Panc1 (cell line): ENCODE results near the gene ADH7. TPM values are rescaled to one million over a fixed set of nuclear protein-coding genes. Genes with fewer than 3 reads are reported as not detected.

ENCODE experiments used
- ATAC-seq: fragments of 200-7000 bp; cut with Tn5 transposase; 2 replicates; pipeline ENCODE4 v1.9.1; 2020; ENCODE audit warnings: mild to moderate bottlenecking, moderate library complexity
- BruUV-seq: library from RNA; stranded (reverse); fragments of 400-500 nt; replicated peaks from 2 replicates; lab custom pipeline; 2021; lab: Mats Ljungman, UMichigan
- CTCF ChIA-PET: fragments of 300-600 bp; sonication (Branson Sonifier 250); formaldehyde crosslinking; loops from one replicate; lab custom pipeline; 2022; ENCODE audit warnings: antibody characterized with exemption; lab: Charles Lee
- POLR2A ChIA-PET: fragments of 300-600 bp; sonication (Branson Sonifier 250); formaldehyde crosslinking; loops from one replicate; lab custom pipeline; 2022; ENCODE audit warnings: antibody characterized with exemption; lab: Charles Lee
- DNase-seq: peaks from one replicate; pipeline ENCODE4 v3.0.0-alpha.2; 2010; ENCODE audit warnings: low read depth, low spot score
- H3K27ac ChIP-seq: 2 replicates; pipeline ENCODE4 v1.5.1; 2011; ENCODE audit warnings: mild to moderate bottlenecking, low read length, inconsistent platforms
- H3K27me3 ChIP-seq: fragments of 200-500 bp; sonication (Bioruptor generic); 2 replicates; pipeline ENCODE4 v1.6.0; 2014; ENCODE audit warnings: low read length, inconsistent platforms; ENCODE audit not compliant: control insufficient read depth, insufficient read depth
- H3K36me3 ChIP-seq: fragments of 200-500 bp; sonication (Bioruptor generic); 2 replicates; pipeline ENCODE4 v1.5.1; 2014; ENCODE audit warnings: inconsistent platforms, mild to moderate bottlenecking, low read length, moderate library complexity; ENCODE audit not compliant: control insufficient read depth, insufficient read depth
- H3K4me1 ChIP-seq: 2 replicates; pipeline ENCODE4 v1.5.1; 2011; ENCODE audit warnings: inconsistent platforms, mild to moderate bottlenecking, low read length, moderate library complexity; ENCODE audit not compliant: control insufficient read depth, insufficient read depth
- H3K4me3 ChIP-seq, 2 experiments: 2 replicates each; pipeline ENCODE4 v1.5.1; 2011 to 2012; ENCODE audit warnings: low read depth in 2 of 2, low read length in 2 of 2, mild to moderate bottlenecking in 2 of 2, inconsistent platforms in 1 of 2, moderate library complexity in 1 of 2
- H3K9me3 ChIP-seq: fragments of 200-500 bp; sonication (Bioruptor generic); 2 replicates; pipeline ENCODE4 v1.5.1; 2014; ENCODE audit warnings: low read depth, mild to moderate bottlenecking, inconsistent platforms, low read length, moderate library complexity; ENCODE audit not compliant: control insufficient read depth, insufficient read depth
- POLR2AphosphoS5 ChIP-seq: IDR thresholded peaks from 2 replicates; pipeline ENCODE4 v1.6.1; 2012; ENCODE audit warnings: mild to moderate bottlenecking, low read depth, low read length, moderate library complexity
- SIN3A ChIP-seq: IDR thresholded peaks from 2 replicates; pipeline ENCODE4 v1.6.1; 2012; ENCODE audit warnings: low read depth, mild to moderate bottlenecking, low read length, moderate library complexity, borderline replicate concordance; ENCODE audit not compliant: insufficient read depth
- TCF7L2 ChIP-seq: IDR thresholded peaks from 2 replicates; pipeline ENCODE4 v1.6.1; 2011; ENCODE audit warnings: mild to moderate bottlenecking, low read depth, low read length, inconsistent platforms
- in situ Hi-C: cut with HindIII; loops from 2 replicates; pipeline ENCODE4 v1.10.0; 2016; ENCODE audit warnings: low sequenced_read_pairs, low pct_unique_long_range_greater_than_20kb
- intact Hi-C: fragments of 100-400 bp; cut with micrococcal nuclease; formaldehyde crosslinking; loops from one replicate; pipeline ENCODE4 v1.10.0; 2022; ENCODE audit not compliant: unreplicated experiment
- total RNA-seq: library from RNA; stranded (reverse); gene quantifications from one replicate; pipeline ENCODE4 v1.2.1, GENCODE V29; 2021; ENCODE audit not compliant: unreplicated experiment
- TF ChIP-seq, protein P1 (sequence below), 2 experiments: IDR thresholded peaks; 2 replicates each; pipeline ENCODE4 v1.6.1; 2011 to 2012; ENCODE audit warnings: low read depth in 2 of 2, control low read depth in 1 of 2, low read length in 1 of 2, mild to moderate bottlenecking in 1 of 2, moderate library complexity in 1 of 2; ENCODE audit not compliant: insufficient read depth in 1 of 2
- TF ChIP-seq, protein P2 (sequence below): fragments of 450-650 bp; IDR thresholded peaks from 2 replicates; pipeline ENCODE4 v1.5.1; 2017; ENCODE audit warnings: mild to moderate bottlenecking

Gene ADH7
- total RNA-seq, 1 experiment from 2014 or later: not detected

DNA sequence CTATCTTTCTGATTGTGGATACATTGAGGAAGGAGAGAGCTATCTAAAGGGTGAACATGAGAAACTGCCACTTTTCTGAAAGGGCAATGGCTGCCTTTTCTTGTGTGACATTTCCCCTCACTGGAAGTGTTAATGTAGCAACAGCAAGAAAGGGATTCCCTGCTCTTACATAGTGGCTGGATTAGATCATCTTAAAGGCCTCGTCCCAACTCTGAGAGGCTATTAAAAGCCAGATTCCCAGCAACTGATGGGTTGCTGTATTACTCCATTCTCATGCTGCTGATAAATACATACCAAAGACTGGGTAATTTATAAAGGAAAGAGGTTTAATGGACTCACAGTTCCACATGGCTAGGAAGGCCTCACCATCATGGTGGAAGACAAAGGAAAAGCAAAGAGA lies 33.7 kb upstream of the ADH7 start:
- H3K36me3 ChIP-seq: no peaks in the 10 kb centered on the region
- intact Hi-C loops: no loop called here
- no peak overlapping the region for H3K27ac ChIP-seq
- no peaks in the 10 kb centered on the region; the same call in 1 of the 2 replicates for H3K27me3 ChIP-seq
- CTCF ChIA-PET: no interaction called here
- H3K9me3 ChIP-seq: no peaks in the 10 kb centered on the region
- no peak for DNase-seq
- ATAC-seq: no peak
- TF ChIP-seq SIN3A (no peak), TCF7L2 (no peak)
- TF ChIP-seq, protein P1, sequence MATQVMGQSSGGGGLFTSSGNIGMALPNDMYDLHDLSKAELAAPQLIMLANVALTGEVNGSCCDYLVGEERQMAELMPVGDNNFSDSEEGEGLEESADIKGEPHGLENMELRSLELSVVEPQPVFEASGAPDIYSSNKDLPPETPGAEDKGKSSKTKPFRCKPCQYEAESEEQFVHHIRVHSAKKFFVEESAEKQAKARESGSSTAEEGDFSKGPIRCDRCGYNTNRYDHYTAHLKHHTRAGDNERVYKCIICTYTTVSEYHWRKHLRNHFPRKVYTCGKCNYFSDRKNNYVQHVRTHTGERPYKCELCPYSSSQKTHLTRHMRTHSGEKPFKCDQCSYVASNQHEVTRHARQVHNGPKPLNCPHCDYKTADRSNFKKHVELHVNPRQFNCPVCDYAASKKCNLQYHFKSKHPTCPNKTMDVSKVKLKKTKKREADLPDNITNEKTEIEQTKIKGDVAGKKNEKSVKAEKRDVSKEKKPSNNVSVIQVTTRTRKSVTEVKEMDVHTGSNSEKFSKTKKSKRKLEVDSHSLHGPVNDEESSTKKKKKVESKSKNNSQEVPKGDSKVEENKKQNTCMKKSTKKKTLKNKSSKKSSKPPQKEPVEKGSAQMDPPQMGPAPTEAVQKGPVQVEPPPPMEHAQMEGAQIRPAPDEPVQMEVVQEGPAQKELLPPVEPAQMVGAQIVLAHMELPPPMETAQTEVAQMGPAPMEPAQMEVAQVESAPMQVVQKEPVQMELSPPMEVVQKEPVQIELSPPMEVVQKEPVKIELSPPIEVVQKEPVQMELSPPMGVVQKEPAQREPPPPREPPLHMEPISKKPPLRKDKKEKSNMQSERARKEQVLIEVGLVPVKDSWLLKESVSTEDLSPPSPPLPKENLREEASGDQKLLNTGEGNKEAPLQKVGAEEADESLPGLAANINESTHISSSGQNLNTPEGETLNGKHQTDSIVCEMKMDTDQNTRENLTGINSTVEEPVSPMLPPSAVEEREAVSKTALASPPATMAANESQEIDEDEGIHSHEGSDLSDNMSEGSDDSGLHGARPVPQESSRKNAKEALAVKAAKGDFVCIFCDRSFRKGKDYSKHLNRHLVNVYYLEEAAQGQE (IDR thresholded peaks at IDR 0.05; ENCODE audit: insufficient read depth in 1 of 2, low read depth in 2 of 2, low read length in 1 of 2): no peak
- no peak overlapping the region for H3K4me3 ChIP-seq
- H3K4me1 ChIP-seq: no peaks in the 10 kb centered on the region
- in situ Hi-C loops: no loop called here
- no TSS peak for BruUV-seq
- POLR2A ChIA-PET: no interaction called here

DNA sequence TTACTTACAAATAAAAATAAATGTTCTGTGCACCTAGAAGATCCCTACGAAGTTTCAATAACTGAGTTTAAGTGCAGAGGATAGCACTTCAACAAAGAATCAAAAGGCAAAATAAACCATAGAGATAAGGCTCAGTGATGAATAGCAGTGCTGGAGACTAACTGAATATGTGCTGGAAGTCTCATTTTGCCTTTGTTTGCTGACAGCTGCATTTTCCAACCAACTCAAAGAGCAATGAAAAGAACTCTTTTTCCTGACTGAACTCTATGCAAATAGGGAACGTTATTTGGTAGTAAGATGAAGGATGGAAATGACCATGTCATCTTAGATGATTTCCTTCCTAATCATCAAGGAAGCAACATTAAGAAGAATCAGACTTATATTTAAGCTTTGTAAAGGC lies 32.7 kb upstream of the ADH7 start:
- Histone ChIP-seq H3K4me1 (no peaks in the 10 kb centered on the region), H3K27ac (no peak overlapping the region), H3K36me3 (no peaks in the 10 kb centered on the region), H3K27me3 (no peaks in the 10 kb centered on the region; the same call in 1 of the 2 replicates), H3K9me3 (no peaks in the 10 kb centered on the region), H3K4me3 (no peak overlapping the region)
- POLR2A ChIA-PET: no interaction called here
- in situ Hi-C loops: no loop called here
- intact Hi-C loops: no loop called here
- ATAC-seq: no peak
- CTCF ChIA-PET: no interaction called here
- no TSS peak for BruUV-seq
- TF ChIP-seq SIN3A (no peak), TCF7L2 (no peak), POLR2AphosphoS5 (no peak)
- TF ChIP-seq, protein P2, sequence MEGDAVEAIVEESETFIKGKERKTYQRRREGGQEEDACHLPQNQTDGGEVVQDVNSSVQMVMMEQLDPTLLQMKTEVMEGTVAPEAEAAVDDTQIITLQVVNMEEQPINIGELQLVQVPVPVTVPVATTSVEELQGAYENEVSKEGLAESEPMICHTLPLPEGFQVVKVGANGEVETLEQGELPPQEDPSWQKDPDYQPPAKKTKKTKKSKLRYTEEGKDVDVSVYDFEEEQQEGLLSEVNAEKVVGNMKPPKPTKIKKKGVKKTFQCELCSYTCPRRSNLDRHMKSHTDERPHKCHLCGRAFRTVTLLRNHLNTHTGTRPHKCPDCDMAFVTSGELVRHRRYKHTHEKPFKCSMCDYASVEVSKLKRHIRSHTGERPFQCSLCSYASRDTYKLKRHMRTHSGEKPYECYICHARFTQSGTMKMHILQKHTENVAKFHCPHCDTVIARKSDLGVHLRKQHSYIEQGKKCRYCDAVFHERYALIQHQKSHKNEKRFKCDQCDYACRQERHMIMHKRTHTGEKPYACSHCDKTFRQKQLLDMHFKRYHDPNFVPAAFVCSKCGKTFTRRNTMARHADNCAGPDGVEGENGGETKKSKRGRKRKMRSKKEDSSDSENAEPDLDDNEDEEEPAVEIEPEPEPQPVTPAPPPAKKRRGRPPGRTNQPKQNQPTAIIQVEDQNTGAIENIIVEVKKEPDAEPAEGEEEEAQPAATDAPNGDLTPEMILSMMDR: no peak
- TF ChIP-seq, protein P1 (IDR thresholded peaks at IDR 0.05; ENCODE audit: insufficient read depth in 1 of 2, low read depth in 2 of 2, low read length in 1 of 2): no peak
- DNase-seq: no peak
